WTC11 (cell line): Measurements from ENCODE around the gene DNA2.

Source experiments
- CTCF ChIP-seq: fragments of 200-600 bp; IDR thresholded peaks from 2 replicates; pipeline ENCODE4 v1.8.0; 2022; ENCODE audit warnings: antibody characterized with exemption
- ELF4 ChIP-seq: sonication (generic); formaldehyde crosslinking; IDR thresholded peaks from 2 replicates; pipeline ENCODE4 v1.8.1; 2022; ENCODE audit warnings: low read depth, mild to moderate bottlenecking, moderate library complexity, missing genetic modification reagents
- FOXP1 ChIP-seq: sonication (generic); formaldehyde crosslinking; IDR thresholded peaks from 2 replicates; pipeline ENCODE4 v1.8.0; 2022; ENCODE audit warnings: missing genetic modification reagents, mild to moderate bottlenecking, moderate library complexity, borderline replicate concordance
- JUN ChIP-seq: sonication (generic); formaldehyde crosslinking; IDR thresholded peaks from 2 replicates; pipeline ENCODE4 v1.8.0; 2023; ENCODE audit warnings: mild to moderate bottlenecking, missing genetic modification reagents
- OVOL2 ChIP-seq: fragments of 250-450 bp; sonication (Bioruptor Pico); IDR thresholded peaks from 2 replicates; pipeline ENCODE4 v1.9.0; 2021; ENCODE audit warnings: mild to moderate bottlenecking, borderline replicate concordance
- SOX15 ChIP-seq: fragments of 250-450 bp; sonication (Bioruptor Pico); IDR thresholded peaks from 2 replicates; pipeline ENCODE4 v1.9.0; 2021; ENCODE audit warnings: mild to moderate bottlenecking
- TP53 ChIP-seq: sonication (generic); formaldehyde crosslinking; IDR thresholded peaks from 2 replicates; pipeline ENCODE4 v1.8.1; 2023; ENCODE audit warnings: mild to moderate bottlenecking, missing genetic modification reagents
- ZNF512 ChIP-seq: sonication (generic); formaldehyde crosslinking; IDR thresholded peaks from 2 replicates; pipeline ENCODE4 v1.8.1; 2022; ENCODE audit warnings: missing genetic modification reagents, borderline replicate concordance
- TF ChIP-seq, protein P1 (sequence below): sonication (generic); formaldehyde crosslinking; IDR thresholded peaks from 2 replicates; pipeline ENCODE4 v1.8.1; 2022; ENCODE audit warnings: low read depth, missing genetic modification reagents, borderline replicate concordance

DNA sequence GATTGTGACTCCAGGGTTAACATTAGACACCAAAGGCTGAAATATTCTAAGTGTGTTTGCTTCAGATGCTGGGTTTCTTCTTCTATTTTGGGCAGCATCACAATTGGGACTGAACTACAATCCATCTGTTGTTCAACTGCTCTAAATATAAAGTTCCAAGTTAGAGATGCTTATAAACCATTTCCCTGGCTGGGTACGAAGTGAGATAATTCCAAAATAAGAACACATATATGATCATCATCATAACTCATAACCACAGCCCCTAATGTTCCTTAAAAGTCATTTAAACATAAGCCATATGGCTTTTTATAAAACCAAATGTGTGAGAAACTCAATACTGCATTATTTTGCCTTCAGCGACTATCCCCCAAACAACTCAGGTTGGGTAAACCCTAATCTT, 28.8 kb downstream of the DNA2 start:
- TF ChIP-seq, protein P1, sequence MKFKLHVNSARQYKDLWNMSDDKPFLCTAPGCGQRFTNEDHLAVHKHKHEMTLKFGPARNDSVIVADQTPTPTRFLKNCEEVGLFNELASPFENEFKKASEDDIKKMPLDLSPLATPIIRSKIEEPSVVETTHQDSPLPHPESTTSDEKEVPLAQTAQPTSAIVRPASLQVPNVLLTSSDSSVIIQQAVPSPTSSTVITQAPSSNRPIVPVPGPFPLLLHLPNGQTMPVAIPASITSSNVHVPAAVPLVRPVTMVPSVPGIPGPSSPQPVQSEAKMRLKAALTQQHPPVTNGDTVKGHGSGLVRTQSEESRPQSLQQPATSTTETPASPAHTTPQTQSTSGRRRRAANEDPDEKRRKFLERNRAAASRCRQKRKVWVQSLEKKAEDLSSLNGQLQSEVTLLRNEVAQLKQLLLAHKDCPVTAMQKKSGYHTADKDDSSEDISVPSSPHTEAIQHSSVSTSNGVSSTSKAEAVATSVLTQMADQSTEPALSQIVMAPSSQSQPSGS (CRISPR knock-in tag): no peak
- TF ChIP-seq CTCF (no peak), ELF4 (CRISPR knock-in tag) (no peak), JUN (no peak), OVOL2 (CRISPR knock-in tag) (no peak), FOXP1 (no peak), SOX15 (CRISPR knock-in tag) (no peak), ZNF512 (CRISPR knock-in tag) (no peak), TP53 (CRISPR knock-in tag) (no peak)
